GM19463 (cell line): ENCODE measurements around the gene KCNQ5.

Experiments used
- ATAC-seq: cut with Tn5 transposase; IDR thresholded peaks from one replicate; pipeline ENCODE4 v1.9.1; 2021; ENCODE audit warnings: mild to moderate bottlenecking, moderate library complexity; ENCODE audit not compliant: unreplicated experiment

Gene KCNQ5

GRCh38 chr6:72789145-72789544, 167.3 kb downstream of the KCNQ5 start:
- ATAC-seq = no peak

GRCh38 chr6:72792692-72793091, 170.8 kb downstream of the KCNQ5 start:
- no peak for ATAC-seq

GRCh38 chr6:72793641-72794395, 172.0 kb downstream of the KCNQ5 start:
- ATAC-seq = no peak

GRCh38 chr6:72798196-72798595, 176.3 kb downstream of the KCNQ5 start:
- ATAC-seq = no peak

- no peak for ATAC-seq
Observed at GRCh38 chr6:72809746-72810379, 188.0 kb downstream of the KCNQ5 start.

- no peak for ATAC-seq
Observed at GRCh38 chr6:72810571-72811280, 188.9 kb downstream of the KCNQ5 start.

- ATAC-seq = no peak
Observed at GRCh38 chr6:72811971-72812421, 190.1 kb downstream of the KCNQ5 start.

- no peak for ATAC-seq
Observed at GRCh38 chr6:72813807-72814596, 192.1 kb downstream of the KCNQ5 start.

- no peak for ATAC-seq
Observed at GRCh38 chr6:72816022-72816421, 194.2 kb downstream of the KCNQ5 start.

- ATAC-seq = no peak
Observed at GRCh38 chr6:72817208-72817607, 195.3 kb downstream of the KCNQ5 start.

GRCh38 chr6:72819609-72820008, 197.7 kb downstream of the KCNQ5 start:
- ATAC-seq = no peak

GRCh38 chr6:72820153-72820552, 198.3 kb downstream of the KCNQ5 start:
- ATAC-seq = no peak

- no peak for ATAC-seq
Observed at GRCh38 chr6:72820906-72821305, 199.0 kb downstream of the KCNQ5 start.

- ATAC-seq = no peak
Observed at GRCh38 chr6:72822023-72822422, 200.2 kb downstream of the KCNQ5 start.

- no peak for ATAC-seq
Observed at GRCh38 chr6:72822691-72823090, 200.8 kb downstream of the KCNQ5 start.

GRCh38 chr6:72824833-72825232, 203.0 kb downstream of the KCNQ5 start:
- peak; percentile 74 for ATAC-seq

- peak; percentile 41 for ATAC-seq
Observed at GRCh38 chr6:72825315-72825911, 203.5 kb downstream of the KCNQ5 start.

GRCh38 chr6:72826037-72826436, 204.2 kb downstream of the KCNQ5 start:
- no peak for ATAC-seq

GRCh38 chr6:72826744-72827438, 205.0 kb downstream of the KCNQ5 start:
- ATAC-seq = no peak

- no peak for ATAC-seq
Observed at GRCh38 chr6:72828904-72829303, 207.0 kb downstream of the KCNQ5 start.
